Progenitor cell of endocrine pancreas (in vitro differentiated cells): ENCODE measurements around the gene RBFA. TPM values are rescaled to one million over a fixed set of nuclear protein-coding genes. Genes with fewer than 3 reads are reported as not detected.

Experiments used
- DNase-seq: peaks from one replicate; pipeline ENCODE4 v3.0.0; 2021; ENCODE audit warnings: low spot score; ENCODE audit not compliant: unreplicated experiment
- H3K27ac Mint-ChIP-seq: 2 replicates; pipeline ENCODE4 v1.8.0; 2021; ENCODE audit warnings: mild to moderate bottlenecking, moderate library complexity, mixed read lengths
- H3K27me3 Mint-ChIP-seq: 2 replicates; pipeline ENCODE4 v1.8.0; 2021; ENCODE audit warnings: mixed read lengths
- H3K36me3 Mint-ChIP-seq: 2 replicates; pipeline ENCODE4 v1.8.0; 2022; ENCODE audit warnings: mixed read lengths; ENCODE audit not compliant: insufficient read depth
- H3K4me1 Mint-ChIP-seq: 2 replicates; pipeline ENCODE4 v1.8.0; 2021; ENCODE audit warnings: low read depth, mixed read lengths
- H3K4me3 Mint-ChIP-seq: 2 replicates; pipeline ENCODE4 v1.8.0; 2021; ENCODE audit warnings: low read depth, mild to moderate bottlenecking, moderate library complexity, mixed read lengths
- H3K9me3 Mint-ChIP-seq: 2 replicates; pipeline ENCODE4 v1.8.0; 2021; ENCODE audit warnings: low read depth, mixed read lengths
- total RNA-seq: library from RNA; stranded (reverse); gene quantifications from 2 replicates; pipeline ENCODE4 v1.2.1, GENCODE V29; 2021
- TF ChIP-seq, protein P1 (sequence below): fragments of 200-600 bp; sonication (generic); IDR thresholded peaks from one replicate; pipeline ENCODE4 v1.5.0; 2021; ENCODE audit warnings: antibody characterized with exemption, mild to moderate bottlenecking; ENCODE audit not compliant: unreplicated experiment

Gene RBFA
- total RNA-seq, 1 donor from 2014 or later: 34.2 TPM

DNA sequence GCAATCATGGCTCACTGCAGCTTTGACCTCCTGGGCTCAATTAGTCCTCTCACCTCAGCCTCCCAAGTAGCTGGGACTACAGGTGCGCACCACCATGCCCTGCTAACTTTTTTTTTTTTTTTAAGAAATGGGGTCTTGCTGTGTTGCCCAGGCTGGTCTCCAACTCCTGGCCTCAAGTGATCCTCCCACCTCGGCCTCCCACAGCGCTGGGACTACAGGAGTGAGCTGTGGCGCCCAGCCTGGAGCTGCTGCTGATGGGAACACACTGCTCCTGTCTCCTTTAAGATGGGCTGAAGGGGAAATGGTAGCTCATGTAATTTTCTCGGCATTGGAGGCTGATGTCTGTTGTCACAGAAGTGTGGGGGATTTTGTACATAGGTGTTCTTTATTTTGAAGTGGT is 39.9 kb downstream of the RBFA start:
- Mint-ChIP-seq H3K27ac (peak overlapping the region; percentile 55), H3K36me3 (peaks cover 12% of the 10 kb centered on the region), H3K9me3 (peaks cover 8% of the 10 kb centered on the region), H3K4me3 (no peak overlapping the region), H3K4me1 (no peaks in the 10 kb centered on the region), H3K27me3 (no peaks in the 10 kb centered on the region)
- TF ChIP-seq, protein P1, sequence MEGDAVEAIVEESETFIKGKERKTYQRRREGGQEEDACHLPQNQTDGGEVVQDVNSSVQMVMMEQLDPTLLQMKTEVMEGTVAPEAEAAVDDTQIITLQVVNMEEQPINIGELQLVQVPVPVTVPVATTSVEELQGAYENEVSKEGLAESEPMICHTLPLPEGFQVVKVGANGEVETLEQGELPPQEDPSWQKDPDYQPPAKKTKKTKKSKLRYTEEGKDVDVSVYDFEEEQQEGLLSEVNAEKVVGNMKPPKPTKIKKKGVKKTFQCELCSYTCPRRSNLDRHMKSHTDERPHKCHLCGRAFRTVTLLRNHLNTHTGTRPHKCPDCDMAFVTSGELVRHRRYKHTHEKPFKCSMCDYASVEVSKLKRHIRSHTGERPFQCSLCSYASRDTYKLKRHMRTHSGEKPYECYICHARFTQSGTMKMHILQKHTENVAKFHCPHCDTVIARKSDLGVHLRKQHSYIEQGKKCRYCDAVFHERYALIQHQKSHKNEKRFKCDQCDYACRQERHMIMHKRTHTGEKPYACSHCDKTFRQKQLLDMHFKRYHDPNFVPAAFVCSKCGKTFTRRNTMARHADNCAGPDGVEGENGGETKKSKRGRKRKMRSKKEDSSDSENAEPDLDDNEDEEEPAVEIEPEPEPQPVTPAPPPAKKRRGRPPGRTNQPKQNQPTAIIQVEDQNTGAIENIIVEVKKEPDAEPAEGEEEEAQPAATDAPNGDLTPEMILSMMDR: no peak
- no peak for DNase-seq

DNA sequence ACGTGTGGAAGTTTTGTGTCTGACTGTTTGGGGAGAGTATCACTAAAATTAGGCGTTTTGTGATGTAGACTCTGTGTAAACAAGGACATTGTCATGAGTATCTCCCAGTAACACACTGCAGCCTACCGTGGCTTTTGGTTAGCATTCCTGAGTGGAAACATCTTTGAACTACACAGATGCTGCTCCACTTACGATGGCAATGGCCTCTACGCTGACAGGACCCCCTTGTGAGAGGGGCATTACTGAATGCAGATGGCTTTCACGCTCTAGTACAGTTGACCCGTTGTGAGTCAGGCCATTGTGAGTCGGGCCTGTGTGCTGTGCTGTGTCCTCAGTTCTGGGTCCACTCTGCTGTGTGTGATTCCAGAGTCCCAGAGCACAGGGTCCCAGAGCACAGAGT is 40.5 kb downstream of the RBFA start:
- Mint-ChIP-seq H3K36me3 (peaks cover 12% of the 10 kb centered on the region), H3K4me1 (no peaks in the 10 kb centered on the region), H3K27me3 (no peaks in the 10 kb centered on the region), H3K27ac (peak overlapping the region; percentile 55), H3K9me3 (peaks cover 8% of the 10 kb centered on the region), H3K4me3 (no peak overlapping the region)
- TF ChIP-seq, protein P1: no peak
- no peak for DNase-seq

DNA sequence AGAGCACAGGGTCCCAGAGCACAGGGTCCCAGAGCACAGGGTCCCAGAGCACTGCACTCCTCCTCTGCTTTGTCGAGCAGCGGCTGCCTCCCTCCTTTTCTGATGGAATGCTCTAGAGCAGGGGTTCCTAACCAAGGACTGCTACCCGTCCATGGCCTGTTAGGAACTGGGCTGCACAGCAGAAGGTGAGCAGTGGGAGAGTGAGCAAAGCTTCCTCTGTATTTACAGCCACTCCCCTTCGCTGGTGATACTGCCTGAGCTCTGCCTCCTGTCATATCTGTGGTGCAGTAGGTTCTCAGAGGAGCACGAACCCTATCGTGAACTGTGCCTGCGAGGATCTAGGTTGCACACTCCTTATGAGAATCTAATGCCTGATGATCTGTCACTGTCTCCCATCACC is 41.7 kb downstream of the RBFA start:
- TF ChIP-seq, protein P1: no peak
- no peak overlapping the region for H3K4me3 Mint-ChIP-seq
- H3K4me1 Mint-ChIP-seq: no peaks in the 10 kb centered on the region
- peak overlapping the region; percentile 45 for H3K27ac Mint-ChIP-seq
- no peaks in the 10 kb centered on the region for H3K27me3 Mint-ChIP-seq
- H3K36me3 Mint-ChIP-seq: peaks cover 7% of the 10 kb centered on the region
- DNase-seq: no peak
- H3K9me3 Mint-ChIP-seq: peaks cover 8% of the 10 kb centered on the region

DNA sequence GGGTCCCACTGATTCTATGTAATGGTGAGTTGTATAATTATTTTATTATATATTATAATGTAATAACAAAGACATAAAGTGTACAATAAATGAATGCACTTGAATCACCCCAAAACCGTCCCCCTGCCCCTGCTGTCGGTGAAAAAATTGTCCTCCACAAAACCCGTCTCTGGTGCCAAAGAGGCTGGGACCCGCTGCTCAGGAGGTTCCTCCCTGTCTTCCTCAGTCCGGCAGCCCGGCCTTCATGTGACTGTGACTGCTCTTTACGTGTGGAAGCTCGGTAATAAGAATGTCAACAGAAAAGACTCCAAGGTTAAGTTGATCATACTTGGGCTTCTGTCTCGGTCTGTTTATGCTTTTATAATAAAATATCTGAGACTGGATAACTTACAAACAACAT is 42.1 kb downstream of the RBFA start:
- TF ChIP-seq, protein P1: no peak
- Mint-ChIP-seq H3K4me1 (no peaks in the 10 kb centered on the region), H3K9me3 (peaks cover 8% of the 10 kb centered on the region), H3K4me3 (no peak overlapping the region), H3K27me3 (no peaks in the 10 kb centered on the region), H3K36me3 (peaks cover 7% of the 10 kb centered on the region), H3K27ac (no peak overlapping the region)
- DNase-seq: no peak

DNA sequence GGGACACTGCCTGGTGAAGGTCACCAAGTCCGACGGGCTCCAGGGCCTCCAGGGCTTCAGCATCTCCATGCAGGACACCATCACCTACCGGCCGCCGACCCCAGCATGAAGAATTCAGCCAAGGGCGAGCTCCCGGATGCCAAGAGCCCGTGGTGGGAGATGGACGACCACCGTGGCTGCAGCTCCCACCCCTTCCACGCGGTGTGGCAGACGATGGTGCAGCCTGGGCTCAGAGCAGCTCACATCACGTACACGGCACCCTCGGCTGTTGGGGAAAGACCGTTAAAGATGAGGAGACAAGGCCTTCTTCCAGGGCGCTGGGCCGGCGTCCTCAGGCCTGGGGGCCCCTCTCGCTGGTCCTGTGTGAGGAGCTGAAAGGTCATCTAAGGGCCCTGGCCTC is 43.6 kb downstream of the RBFA start:
- peaks cover 8% of the 10 kb centered on the region for H3K9me3 Mint-ChIP-seq
- DNase-seq: no peak
- H3K36me3 Mint-ChIP-seq: peaks cover 7% of the 10 kb centered on the region
- TF ChIP-seq, protein P1: no peak
- H3K27ac Mint-ChIP-seq: no peak overlapping the region
- no peaks in the 10 kb centered on the region for H3K4me1 Mint-ChIP-seq
- H3K4me3 Mint-ChIP-seq: no peak overlapping the region
- no peaks in the 10 kb centered on the region for H3K27me3 Mint-ChIP-seq

Other genes starting within 250 kb of the RBFA start
- not detected in 2 replicates for gene KCNG2, start 236.5 kb upstream of the RBFA start, total RNA-seq
- gene SLC66A2, start 82.8 kb upstream of the RBFA start, total RNA-seq: 31.0 and 31.6 TPM in 2 replicates
- gene HSBP1L1, start 69.8 kb upstream of the RBFA start, total RNA-seq: 7.0 and 8.0 TPM in 2 replicates
- gene TXNL4A, start 45.9 kb upstream of the RBFA start, total RNA-seq: 103 and 104 TPM in 2 replicates
- gene ADNP2, start 74.8 kb downstream of the RBFA start, total RNA-seq: 31.8 and 33.4 TPM in 2 replicates
- 21.5 and 25.8 TPM in 2 replicates for gene PARD6G, start 213.1 kb downstream of the RBFA start, total RNA-seq